GM10847 (cell line): Measurements from ENCODE around the gene CTNS.

ENCODE experiments used
- POLR2A ChIP-seq: IDR thresholded peaks from 2 replicates; pipeline ENCODE4 v1.6.1; 2011; ENCODE audit not compliant: insufficient read length; ENCODE audit errors: extremely low read depth

The CTNS gene

GRCh38 chr17:3636154-3636907 is at the start of gene CTNS, which contains the start of gene SHPK:
CTNS (plus strand) TSS chr17:3636760; CDS start chr17:3640207, 3,447 bp downstream.
SHPK (minus strand) TSS chr17:3636250; CDS start chr17:3636219, 31 bp downstream.
- TF ChIP-seq POLR2A: peak; percentile 78

- TF ChIP-seq POLR2A: no peak
Measured at GRCh38 chr17:3589784-3590183, 46.8 kb upstream of the CTNS start.

GRCh38 chr17:3590231-3590630 is 46.3 kb upstream of the CTNS start:
- TF ChIP-seq POLR2A: no peak

GRCh38 chr17:3590768-3591167 is 45.8 kb upstream of the CTNS start:
- TF ChIP-seq POLR2A: no peak

- TF ChIP-seq POLR2A: no peak
Measured at GRCh38 chr17:3592216-3592860, 44.2 kb upstream of the CTNS start.

GRCh38 chr17:3593384-3593783 is 43.2 kb upstream of the CTNS start:
- TF ChIP-seq POLR2A: no peak

GRCh38 chr17:3594051-3594800 is 42.3 kb upstream of the CTNS start:
- TF ChIP-seq POLR2A: no peak

- TF ChIP-seq POLR2A: no peak
Measured at GRCh38 chr17:3594976-3595375, 41.6 kb upstream of the CTNS start.

- TF ChIP-seq POLR2A: no peak
Measured at GRCh38 chr17:3596804-3597464, 39.6 kb upstream of the CTNS start.

GRCh38 chr17:3598078-3598477 is 38.5 kb upstream of the CTNS start:
- no peak for TF ChIP-seq POLR2A

- TF ChIP-seq POLR2A: no peak
Measured at GRCh38 chr17:3600529-3601205, 35.9 kb upstream of the CTNS start.

GRCh38 chr17:3602499-3602898 is 34.1 kb upstream of the CTNS start:
- TF ChIP-seq POLR2A: no peak

GRCh38 chr17:3603119-3603869 is 33.3 kb upstream of the CTNS start:
- TF ChIP-seq POLR2A: no peak

- TF ChIP-seq POLR2A: no peak
Measured at GRCh38 chr17:3603870-3604259, 32.7 kb upstream of the CTNS start.
